Heart left ventricle (tissue), 13 donors: Measurements from ENCODE around the gene LHX5.

Source experiments
- POLR2A ChIP-seq, 2 donors: fragments of 450-650 bp; IDR thresholded peaks; one replicate each; pipeline ENCODE4 v1.6.1; 2017; ENCODE audit warnings: antibody characterized with exemption in 2 of 2, mild to moderate bottlenecking in 2 of 2, moderate library complexity in 2 of 2
- TF ChIP-seq, protein P1 (sequence below), 12 donors: fragments of 200-600 bp; sonication (generic) in 4 of 12; IDR thresholded peaks; one replicate each; pipeline versions ENCODE4 v1.5.0 to v1.8.0; 2018 to 2022; ENCODE audit warnings: antibody characterized with exemption in 12 of 12, mild to moderate bottlenecking in 5 of 12
- donor health status: ischemic (EF 13 %, LVEDD 7.1; RV severe dilation, severe dysfunction).
- donor health status: DM: no; HTN: yes; CAD: no.
- donor health status: DM: no; HTN: no; CAD: no.
- donor health status: ischemic (EF 25% LVEDD 6.9; RV normal size, moderate dysfunction).
- donor health status: ischemic (EF 25% LVEDD 5.7; RV mildly dilated, moderate dysfunction).
- donor health status: ischemic (EF 35%, LVEDD 5.7; RV mildly dilated, moderate dysfunction).
- donor health status: nonischemic (EF 11% LVEDD 7.7; RV severe dilation, severe dysfunction).
- donor health status: DM: yes; HTN: yes; CAD: no.
- donor health status: PGD.
- donor health status: ischemic (EF 29% LVEDD 5.4; RV normal size, mild dysfunction).
- donor health status: nonischemic (EF 23%, LVEDD 6.1; RV moderate dilation, normal function).

DNA sequence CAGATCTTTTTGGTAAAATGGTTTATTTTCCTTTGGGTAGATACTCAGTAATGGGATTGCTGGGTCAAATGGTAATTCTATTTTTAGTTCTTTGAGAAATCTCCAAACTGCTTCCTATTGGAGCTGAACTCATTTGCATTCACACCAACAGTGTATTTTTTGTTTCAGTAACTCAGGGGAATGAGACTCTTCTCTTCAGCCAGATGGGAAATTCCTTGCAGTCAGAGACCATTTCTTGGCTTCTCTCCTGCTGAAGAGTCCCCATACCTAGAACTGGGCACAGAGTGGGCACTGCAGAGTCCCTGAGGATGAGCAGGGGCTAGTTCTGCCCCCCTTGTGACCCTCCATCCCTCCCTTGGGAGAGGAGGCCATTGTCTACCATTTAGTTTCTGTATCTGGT lies 38.7 kb downstream of the LHX5 start:
- TF ChIP-seq, protein P1, sequence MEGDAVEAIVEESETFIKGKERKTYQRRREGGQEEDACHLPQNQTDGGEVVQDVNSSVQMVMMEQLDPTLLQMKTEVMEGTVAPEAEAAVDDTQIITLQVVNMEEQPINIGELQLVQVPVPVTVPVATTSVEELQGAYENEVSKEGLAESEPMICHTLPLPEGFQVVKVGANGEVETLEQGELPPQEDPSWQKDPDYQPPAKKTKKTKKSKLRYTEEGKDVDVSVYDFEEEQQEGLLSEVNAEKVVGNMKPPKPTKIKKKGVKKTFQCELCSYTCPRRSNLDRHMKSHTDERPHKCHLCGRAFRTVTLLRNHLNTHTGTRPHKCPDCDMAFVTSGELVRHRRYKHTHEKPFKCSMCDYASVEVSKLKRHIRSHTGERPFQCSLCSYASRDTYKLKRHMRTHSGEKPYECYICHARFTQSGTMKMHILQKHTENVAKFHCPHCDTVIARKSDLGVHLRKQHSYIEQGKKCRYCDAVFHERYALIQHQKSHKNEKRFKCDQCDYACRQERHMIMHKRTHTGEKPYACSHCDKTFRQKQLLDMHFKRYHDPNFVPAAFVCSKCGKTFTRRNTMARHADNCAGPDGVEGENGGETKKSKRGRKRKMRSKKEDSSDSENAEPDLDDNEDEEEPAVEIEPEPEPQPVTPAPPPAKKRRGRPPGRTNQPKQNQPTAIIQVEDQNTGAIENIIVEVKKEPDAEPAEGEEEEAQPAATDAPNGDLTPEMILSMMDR (IDR thresholded peaks at IDR 0.05): no peak
- no peak for TF ChIP-seq POLR2A (IDR thresholded peaks at IDR 0.05)
